Kidney epithelial cell (primary cell): ENCODE data around the gene CPOX. TPM values are rescaled to one million over a fixed set of nuclear protein-coding genes. Genes with fewer than 3 reads are reported as not detected.

Experiments used
- DNase-seq: peaks from one replicate; pipeline ENCODE4 v3.0.0-alpha.2; 2010; ENCODE audit warnings: low read depth
- H3K27me3 ChIP-seq: 2 replicates; pipeline ENCODE4 v1.6.0; 2011; ENCODE audit warnings: low read length; ENCODE audit not compliant: control insufficient read depth, insufficient read depth
- H3K36me3 ChIP-seq: 2 replicates; pipeline ENCODE4 v1.5.1; 2011; ENCODE audit warnings: low read length; ENCODE audit not compliant: control insufficient read depth, insufficient read depth
- H3K4me3 ChIP-seq: 2 replicates; pipeline ENCODE4 v1.5.1; 2011; ENCODE audit warnings: low read depth, mild to moderate bottlenecking, control low read depth, low read length
- CTCF ChIP-seq: IDR thresholded peaks from 2 replicates; pipeline ENCODE4 v1.5.1; 2011; ENCODE audit warnings: mild to moderate bottlenecking, moderate library complexity, low read length, control low read depth, inconsistent platforms; ENCODE audit not compliant: insufficient read depth, poor library complexity, severe bottlenecking
- total RNA-seq: library from RNA; depleted of rRNA; stranded (reverse); fragments of >200 nt; gene quantifications from 2 replicates; pipeline ENCODE4 v1.2.3, GENCODE V29; 2015

Gene CPOX
- total RNA-seq, 1 donor from 2014 or later: 26.5 TPM

GRCh38 chr3:98556164-98557130 is 37.0 kb downstream of the CPOX start:
- TF ChIP-seq CTCF: no peak

DNA sequence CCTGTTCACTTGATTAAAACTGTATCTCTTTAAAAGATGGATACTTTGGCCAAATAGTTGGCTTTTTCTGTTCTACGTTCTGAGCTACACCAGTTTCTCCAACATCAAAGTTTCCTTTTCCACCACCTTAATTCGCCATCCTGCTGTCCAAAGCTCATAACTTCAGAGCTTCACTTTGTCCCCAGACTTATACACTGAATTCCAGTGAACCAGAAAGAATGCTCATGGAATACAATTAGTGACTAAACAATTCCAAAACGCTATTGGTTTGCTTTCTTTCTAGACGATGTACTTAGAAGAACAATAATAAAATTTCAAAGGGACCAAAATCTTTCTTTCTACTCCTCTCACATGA is 38.4 kb downstream of the CPOX start:
- H3K27me3 ChIP-seq: peaks cover 3% of the 10 kb centered on the region
- no peak overlapping the region for H3K4me3 ChIP-seq
- DNase-seq: no peak
- H3K36me3 ChIP-seq: no peaks in the 10 kb centered on the region
- no peak for TF ChIP-seq CTCF

More at GRCh38 chr3:98556164-98557130, 37.0 kb downstream of the CPOX start:
- Histone ChIP-seq H3K27me3 (no peaks in the 10 kb centered on the region), H3K36me3 (no peaks in the 10 kb centered on the region), H3K4me3 (no peak overlapping the region)
- DNase-seq: no peak

DNA sequence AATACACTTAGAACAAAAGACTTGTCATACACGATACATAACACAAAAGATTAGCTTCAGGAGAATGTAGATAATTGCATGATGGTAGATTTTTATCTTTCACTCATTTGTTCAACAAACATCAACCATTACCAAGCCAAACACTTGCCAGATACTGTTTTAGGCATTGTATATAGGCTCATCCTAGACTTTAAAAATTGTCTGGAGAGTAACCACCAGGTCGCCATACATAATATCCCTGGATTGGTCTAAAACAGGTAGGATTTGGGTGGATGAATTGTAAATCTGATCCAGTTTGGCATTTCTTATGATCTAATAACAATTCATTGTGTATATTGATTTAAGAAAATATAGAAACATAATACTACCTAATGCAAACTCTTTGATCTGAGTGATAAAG is 38.8 kb downstream of the CPOX start:
- Histone ChIP-seq H3K27me3 (peaks cover 3% of the 10 kb centered on the region), H3K4me3 (no peak overlapping the region), H3K36me3 (no peaks in the 10 kb centered on the region)
- no peak for DNase-seq
- no peak for TF ChIP-seq CTCF

- peaks cover 3% of the 10 kb centered on the region for H3K27me3 ChIP-seq
- no peak for DNase-seq
- H3K4me3 ChIP-seq: no peak overlapping the region
- TF ChIP-seq CTCF: no peak
- no peaks in the 10 kb centered on the region for H3K36me3 ChIP-seq
Observed at GRCh38 chr3:98553753-98554152, 39.7 kb downstream of the CPOX start.

GRCh38 chr3:98553021-98553563 is 40.3 kb downstream of the CPOX start:
- H3K27me3 ChIP-seq: peaks cover 3% of the 10 kb centered on the region
- no peak for TF ChIP-seq CTCF
- no peak for DNase-seq
- H3K36me3 ChIP-seq: no peaks in the 10 kb centered on the region
- H3K4me3 ChIP-seq: no peak overlapping the region
